GM12875 (cell line): ENCODE results near the gene GGPS1.
"Not testable (repeated sequence)": the region's sequence is repeated elsewhere in the genome, so short reads cannot be mapped to it uniquely, and the experiment has no call there.

Source experiments
- H3K4me3 ChIP-seq: one replicate; pipeline ENCODE4 v1.5.1; 2011; ENCODE audit warnings: low read depth, low read length, control low read depth
- TF ChIP-seq, protein P1 (sequence below): IDR thresholded peaks from 2 replicates; pipeline ENCODE4 v1.5.1; 2011; ENCODE audit warnings: low read depth, mild to moderate bottlenecking, control low read depth, inconsistent platforms, low read length, moderate library complexity, borderline replicate concordance; ENCODE audit not compliant: insufficient read depth

The GGPS1 gene

DNA sequence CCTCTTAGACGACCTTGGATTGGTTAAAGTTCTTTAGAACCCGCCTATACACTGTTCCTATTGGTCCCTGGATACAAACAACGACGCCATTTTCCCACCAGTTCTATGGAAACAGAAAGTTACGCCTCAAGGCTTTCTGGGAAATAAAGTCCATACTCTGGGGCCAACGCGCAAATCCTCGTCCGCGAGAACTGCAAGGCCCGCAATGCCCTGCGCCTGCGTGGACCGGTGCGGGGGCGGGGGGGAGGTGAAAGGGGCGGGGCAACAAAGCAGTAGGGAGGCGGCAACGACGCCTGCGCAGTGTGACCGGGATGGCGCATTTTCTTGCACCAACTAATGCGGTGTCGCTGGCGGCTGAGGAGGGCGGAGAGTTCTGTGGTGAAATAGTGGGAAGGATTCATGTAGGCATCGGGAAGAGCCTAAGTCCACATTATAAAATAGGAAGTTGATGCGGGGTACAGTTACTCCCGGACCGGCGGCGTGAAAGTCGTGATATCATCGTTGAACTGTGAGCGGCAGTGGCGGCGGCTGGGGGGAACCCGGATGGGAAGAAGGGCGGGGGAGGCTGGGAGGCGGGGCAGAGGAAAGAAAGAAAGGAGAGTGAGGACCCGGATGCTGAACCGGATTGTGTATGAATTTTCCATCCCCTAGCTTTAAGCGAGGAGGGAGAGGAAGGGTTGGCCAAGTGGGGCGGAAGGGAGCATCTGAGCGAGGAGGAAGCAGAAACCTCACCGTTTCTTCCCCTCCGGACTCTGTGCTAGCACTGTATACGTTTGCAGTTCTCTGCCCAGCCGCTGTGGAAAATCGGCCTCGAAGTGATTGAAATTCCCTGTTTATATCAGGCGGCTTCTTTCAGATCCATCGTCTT is at the start of gene GGPS1:
Gene GGPS1 (plus strand): TSS at position 300 of the 868 bp plus-strand sequence. CDS start 6,695 bp downstream, outside the sequence.
- TF ChIP-seq, protein P1, sequence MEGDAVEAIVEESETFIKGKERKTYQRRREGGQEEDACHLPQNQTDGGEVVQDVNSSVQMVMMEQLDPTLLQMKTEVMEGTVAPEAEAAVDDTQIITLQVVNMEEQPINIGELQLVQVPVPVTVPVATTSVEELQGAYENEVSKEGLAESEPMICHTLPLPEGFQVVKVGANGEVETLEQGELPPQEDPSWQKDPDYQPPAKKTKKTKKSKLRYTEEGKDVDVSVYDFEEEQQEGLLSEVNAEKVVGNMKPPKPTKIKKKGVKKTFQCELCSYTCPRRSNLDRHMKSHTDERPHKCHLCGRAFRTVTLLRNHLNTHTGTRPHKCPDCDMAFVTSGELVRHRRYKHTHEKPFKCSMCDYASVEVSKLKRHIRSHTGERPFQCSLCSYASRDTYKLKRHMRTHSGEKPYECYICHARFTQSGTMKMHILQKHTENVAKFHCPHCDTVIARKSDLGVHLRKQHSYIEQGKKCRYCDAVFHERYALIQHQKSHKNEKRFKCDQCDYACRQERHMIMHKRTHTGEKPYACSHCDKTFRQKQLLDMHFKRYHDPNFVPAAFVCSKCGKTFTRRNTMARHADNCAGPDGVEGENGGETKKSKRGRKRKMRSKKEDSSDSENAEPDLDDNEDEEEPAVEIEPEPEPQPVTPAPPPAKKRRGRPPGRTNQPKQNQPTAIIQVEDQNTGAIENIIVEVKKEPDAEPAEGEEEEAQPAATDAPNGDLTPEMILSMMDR, result 0 out of 2 replicates have a peak, but pooled peaks have one; percentile 7
- H3K4me3 ChIP-seq, result peak within 1 kb of the TSS; percentile 96

- TF ChIP-seq, protein P1, result no peak
- H3K4me3 ChIP-seq, result no peak overlapping the region
Measured at GRCh38 chr1:235278915-235279292, 49.5 kb upstream of the GGPS1 start.

DNA sequence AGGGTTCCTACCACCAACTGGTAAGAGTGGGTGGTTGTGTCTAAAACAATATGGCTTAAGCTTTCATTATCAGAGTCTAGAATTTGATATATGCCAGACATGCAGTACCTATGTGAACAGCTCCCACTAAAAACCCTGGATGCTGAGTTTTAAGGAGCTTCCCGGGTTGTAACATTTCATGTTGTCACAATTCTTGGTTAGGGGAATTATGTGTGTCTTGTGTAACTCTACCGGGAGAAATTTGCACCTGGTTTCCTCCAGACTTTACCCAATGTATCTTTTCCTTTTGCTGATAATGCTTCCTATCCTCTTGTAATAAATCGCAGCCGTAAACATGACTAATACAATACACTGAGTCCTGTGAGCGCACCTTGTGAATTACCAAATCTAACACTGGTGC is 48.7 kb upstream of the GGPS1 start:
- TF ChIP-seq, protein P1, result no peak
- H3K4me3 ChIP-seq, result no peak overlapping the region

GRCh38 chr1:235280467-235280866 is 47.9 kb upstream of the GGPS1 start:
- no peak overlapping the region for H3K4me3 ChIP-seq

GRCh38 chr1:235283636-235284035 is 44.7 kb upstream of the GGPS1 start:
- H3K4me3 ChIP-seq, result not testable (repeated sequence)

More at GRCh38 chr1:235280467-235280866, 47.9 kb upstream of the GGPS1 start:
- TF ChIP-seq, protein P1, result no peak

- TF ChIP-seq, protein P1, result no peak
- H3K4me3 ChIP-seq, result no peak overlapping the region
Measured at GRCh38 chr1:235284231-235284769, 44.1 kb upstream of the GGPS1 start.

DNA sequence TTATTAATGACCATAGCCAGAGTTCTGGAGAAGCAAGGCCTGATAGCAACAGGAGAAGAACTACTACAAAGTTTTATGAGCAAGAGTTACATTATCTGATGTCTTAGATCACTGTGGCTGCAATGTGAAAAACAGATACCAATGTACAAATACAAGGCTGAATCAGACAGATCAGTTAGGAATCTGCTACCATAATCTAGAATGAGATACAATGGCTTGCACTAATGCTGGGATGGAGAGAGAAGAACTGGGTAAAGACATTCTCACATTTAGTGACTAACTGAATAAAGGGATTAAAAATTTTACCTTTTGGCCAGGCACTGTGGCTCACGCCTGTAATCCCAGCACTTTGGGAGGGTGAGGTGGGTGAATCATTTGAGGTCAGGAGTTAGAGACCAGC is 41.7 kb upstream of the GGPS1 start:
- H3K4me3 ChIP-seq, result no peak overlapping the region
- TF ChIP-seq, protein P1, result no peak
